Upper lobe of left lung (tissue), 4 donors: ENCODE results near the gene SPOP.

Experiments used
- CTCF ChIP-seq, 6 experiments: fragments of 450-650 bp in 4 of 6; fragments of 200-600 bp in 2 of 6; sonication (generic) in 2 of 6; IDR thresholded peaks; one replicate each; pipeline ENCODE4 v1.5.1; 2016 to 2019; ENCODE audit warnings: antibody characterized with exemption in 6 of 6
- POLR2AphosphoS5 ChIP-seq, 2 donors: sonication (generic); formaldehyde crosslinking; IDR thresholded peaks; one replicate each; pipeline ENCODE4 v1.5.1; 2017; ENCODE audit warnings: antibody characterized with exemption in 2 of 2

- no peak for TF ChIP-seq POLR2AphosphoS5 (IDR thresholded peaks at IDR 0.05)
- TF ChIP-seq CTCF (IDR thresholded peaks at IDR 0.05): no peak
Observed at GRCh38 chr17:49624896-49625295, 53.0 kb downstream of the SPOP start.
